ENCODE measurements around the gene DPF3.

DNA sequence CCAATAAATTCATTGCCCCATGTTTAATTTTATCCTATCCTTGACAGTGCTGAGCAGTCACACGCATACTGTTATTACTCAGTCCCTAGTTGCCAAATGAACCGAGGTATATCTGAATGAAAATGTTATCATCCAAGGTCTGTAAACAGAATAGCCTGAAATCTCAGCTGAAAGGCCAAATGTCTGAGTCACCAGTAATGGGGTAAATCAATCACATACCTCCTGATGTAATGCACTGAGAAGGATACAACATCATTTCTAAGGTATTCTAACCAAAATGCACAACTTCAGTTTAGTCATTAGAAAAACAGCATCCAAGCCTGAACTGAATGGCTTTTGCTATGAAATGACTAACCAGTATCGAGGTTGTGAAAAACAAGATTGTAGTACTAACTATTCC is 228.6 kb downstream of the DPF3 start:
- no peak for TF ChIP-seq GATA2 (IDR thresholded peaks at IDR 0.05; ENCODE audit: low read depth, low read length)
- TF ChIP-seq GATA3 (IDR thresholded peaks at IDR 0.05; ENCODE audit: low read depth, low read length), result no peak
